ENCODE results near the gene WDR7. TPM values are rescaled to one million over a fixed set of nuclear protein-coding genes. Genes with fewer than 3 reads are reported as not detected.
A peak's percentile ranks its signal among the peaks of the same experiment; 100 is the strongest.

The WDR7 gene
- polyA plus RNA-seq, 2 of the 4 experiments (the other 2 are of a cell fraction), result 4.2 to 7.0 TPM

- Histone ChIP-seq H3K4me3 (no peak overlapping the region), H3K4me2 (no peak overlapping the region), H3K9me3 (no peaks in the 10 kb centered on the region), H3K4me1 (peaks cover 26% of the 10 kb centered on the region), H3K27ac (no peak overlapping the region)
- TF ChIP-seq NPAS2 (CRISPR knock-in tag; IDR thresholded peaks at IDR 0.05; ENCODE audit: borderline replicate concordance), result no peak
- no peak for TF ChIP-seq MAZ (IDR thresholded peaks at IDR 0.05; ENCODE audit: borderline replicate concordance, low read depth, low read length)
- no peak for TF ChIP-seq ZC3H11A (IDR thresholded peaks at IDR 0.05)
- no peak for TF ChIP-seq SMC3 (IDR thresholded peaks at IDR 0.05)
- no peak for TF ChIP-seq TFCP2L1 (CRISPR knock-in tag; IDR thresholded peaks at IDR 0.05)
- no peak for TF ChIP-seq RCOR1 (IDR thresholded peaks at IDR 0.05; ENCODE audit: low read depth, low read length)
- TF ChIP-seq TP53 (CRISPR knock-in tag; IDR thresholded peaks at IDR 0.05), result no peak
- no peak for TF ChIP-seq E2F6 (IDR thresholded peaks at IDR 0.05; ENCODE audit: borderline replicate concordance, low read depth)
- TF ChIP-seq MAX (IDR thresholded peaks at IDR 0.05), result no peak
- TF ChIP-seq REST (IDR thresholded peaks at IDR 0.05), result no peak
- TF ChIP-seq SREBF2 (IDR thresholded peaks at IDR 0.05), result no peak
- no peak for TF ChIP-seq ZNF302 (CRISPR knock-in tag; IDR thresholded peaks at IDR 0.05)
- TF ChIP-seq ZFP36 (IDR thresholded peaks at IDR 0.05; ENCODE audit: borderline replicate concordance, partially characterized antibody), result no peak
- TF ChIP-seq KDM1A (IDR thresholded peaks at IDR 0.05; ENCODE audit: low read depth), result no peak
- TF ChIP-seq CBX8 (IDR thresholded peaks at IDR 0.05), result no peak
- no peak for TF ChIP-seq POLR2AphosphoS2 (conservative IDR thresholded peaks at IDR 0.05; ENCODE audit: low read length)
- CTCF ChIA-PET, result interaction anchor here (1.9 kb wide), 1 partner anchor 16 kb away, joined by 3 read pairs; no protein-coding TSS in a partner anchor
- ATAC-seq (no peak), FAIRE-seq (no peak), DNase-seq (ENCODE audit: low read depth in 1 of 2, low spot score in 1 of 2) (no peak)
- POLR2A ChIA-PET, result no interaction called here
Observed at GRCh38 chr18:56982766-56983165, 331.6 kb downstream of the WDR7 start.

DNA sequence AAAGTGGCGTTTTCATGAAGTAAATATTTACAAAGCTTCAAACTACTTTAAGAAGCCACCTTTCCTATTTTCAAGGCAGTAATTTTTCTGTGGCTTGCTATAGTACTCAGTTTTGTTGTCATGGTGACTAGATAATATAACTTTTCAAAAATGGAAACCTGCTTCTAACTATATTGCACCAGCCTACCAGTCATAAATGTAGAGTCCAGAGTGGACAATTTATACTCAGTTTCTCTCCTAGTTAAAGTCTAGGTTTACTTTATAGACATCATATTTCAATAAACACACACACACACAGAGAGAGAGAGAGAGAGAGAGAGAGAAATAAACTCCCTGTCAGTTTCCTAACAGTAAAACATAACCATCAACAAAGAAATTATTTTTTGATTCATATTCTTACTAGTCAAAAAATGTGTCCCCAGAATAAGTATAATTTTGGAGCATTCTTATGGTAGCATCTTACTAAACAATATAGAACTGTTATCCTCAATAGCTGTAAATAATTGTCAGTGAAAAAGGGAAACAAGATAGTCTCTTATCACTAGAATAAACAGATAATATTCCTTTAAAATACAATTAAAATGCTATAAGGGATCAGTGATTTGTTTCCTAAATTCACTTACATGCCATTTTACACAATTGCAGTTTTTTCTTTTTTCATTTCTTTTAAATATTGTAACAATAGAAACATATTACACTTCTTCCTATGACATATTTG, 332.3 kb downstream of the WDR7 start:
- POLR2A ChIA-PET, result no interaction called here

GRCh38 chr18:56984731-56985130, 333.6 kb downstream of the WDR7 start:
- CTCF ChIA-PET, result interaction anchor here (1.5 kb wide), 1 partner anchor 11 kb away, joined by 3 read pairs; no protein-coding TSS in a partner anchor
- Histone ChIP-seq H3K27ac (0 out of 6 replicates have a peak overlapping the region, but pooled peaks of 1 of the 2 experiments have one; percentile 22), H3K4me1 (peaks cover 26% of the 10 kb centered on the region), H3K9me3 (no peaks in the 10 kb centered on the region), H3K4me2 (peak overlapping the region; percentile 59), H3K4me3 (no peak overlapping the region)
- no peak for DNase-seq (ENCODE audit: low read depth in 1 of 2, low spot score in 1 of 2)
- no peak for FAIRE-seq
- POLR2A ChIA-PET, result no interaction called here
- WGBS (ENCODE audit: missing lambda C conversion rate), result 35% methylated on average over 5 of the region's 5 CpGs
- no peak for ATAC-seq
- TF ChIP-seq ESRRA (IDR thresholded peaks at IDR 0.05; ENCODE audit: borderline replicate concordance, low read length) (no peak), POLR2AphosphoS2 (conservative IDR thresholded peaks at IDR 0.05; ENCODE audit: low read length) (no peak), TFCP2L1 (CRISPR knock-in tag; IDR thresholded peaks at IDR 0.05) (no peak), REST (IDR thresholded peaks at IDR 0.05) (no peak), NR3C1 (IDR thresholded peaks at IDR 0.05) (no peak), FOSB (CRISPR knock-in tag; IDR thresholded peaks at IDR 0.05) (no peak), BCL3 (IDR thresholded peaks at IDR 0.05) (no peak)

More for the DNA sequence above, 332.3 kb downstream of the WDR7 start:
- Histone ChIP-seq H3K9me3 (no peaks in the 10 kb centered on the region), H3K4me2 (peak overlapping the region; percentile 59), H3K4me1 (peaks cover 26% of the 10 kb centered on the region), H3K27ac (no peak overlapping the region), H3K4me3 (no peak overlapping the region)
- no peak for FAIRE-seq
- CTCF ChIA-PET, result interaction anchor here (1.9 kb wide), 1 partner anchor 15 kb away, joined by 3 read pairs; no protein-coding TSS in a partner anchor
- 52% methylated on average over 1 of the region's 1 CpG for WGBS (ENCODE audit: missing lambda C conversion rate)
- no peak for DNase-seq (ENCODE audit: low read depth in 1 of 2, low spot score in 1 of 2)
- no peak for TF ChIP-seq JUN (IDR thresholded peaks at IDR 0.05)
- TF ChIP-seq TP53 (CRISPR knock-in tag; IDR thresholded peaks at IDR 0.05), result no peak
- no peak for ATAC-seq

Data from A549 (cell line).